GM11168 (cell line): Measurements from ENCODE around the gene RAB3D.
"Not testable (repeated sequence)": the region's sequence is repeated elsewhere in the genome, so short reads cannot be mapped to it uniquely, and the experiment has no call there.

Experiments used
- in situ Hi-C: fragments of 300-500 bp; cut with MboI; formaldehyde crosslinking; loops from one replicate; pipeline ENCODE4 v1.12.0; 2022; ENCODE audit warnings: low sequenced_read_pairs; ENCODE audit not compliant: unreplicated experiment

The RAB3D gene

GRCh38 chr19:11370744-11371143, 31.3 kb upstream of the RAB3D start:
- in situ Hi-C loops: no loop called here

DNA sequence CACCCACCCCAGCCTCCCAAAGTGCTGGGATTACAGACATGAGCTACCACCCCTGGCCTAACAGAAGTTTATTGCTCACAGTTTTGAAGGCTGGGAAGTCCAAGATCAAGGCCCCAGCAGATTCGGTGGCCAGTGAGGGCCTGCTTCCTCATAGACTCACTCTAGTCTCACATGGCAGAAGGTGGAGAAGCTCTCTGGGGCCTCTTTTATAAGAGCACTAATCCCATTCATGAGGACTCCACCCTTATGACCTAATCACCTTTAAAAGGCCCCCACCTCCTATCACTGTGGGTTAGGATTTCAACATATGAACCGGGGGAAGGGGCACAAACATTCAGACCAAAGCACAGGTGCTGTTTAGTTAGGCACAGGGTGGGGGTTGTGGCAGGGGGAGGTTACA, 28.1 kb upstream of the RAB3D start:
- in situ Hi-C loops: no loop called here

DNA sequence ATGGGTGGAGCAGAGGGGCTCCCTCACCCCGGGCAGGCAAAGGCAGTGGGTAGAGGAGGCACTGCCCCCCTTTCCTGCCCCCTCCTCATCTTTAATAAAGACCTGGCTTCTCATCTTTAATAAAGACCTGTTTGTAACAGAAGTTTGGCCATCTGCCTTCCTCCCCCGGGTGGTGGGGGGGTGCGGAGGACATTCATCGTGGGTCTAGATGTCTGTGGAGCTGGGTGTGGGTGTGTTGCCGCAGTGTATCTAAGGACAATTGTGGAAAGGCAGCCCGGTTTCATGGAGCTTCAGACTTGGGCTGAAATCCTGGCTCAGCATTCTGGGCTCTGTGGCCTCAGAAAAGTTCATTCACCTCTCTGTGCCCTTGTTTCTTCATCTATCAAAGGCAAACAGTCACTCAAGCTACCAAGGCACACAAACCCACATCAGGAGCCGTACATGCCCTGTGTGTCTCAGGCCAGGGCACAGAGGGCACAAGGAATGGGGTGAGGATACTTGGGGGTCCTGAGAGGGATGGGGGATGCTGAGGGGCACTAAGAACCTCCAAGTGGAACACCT, 26.2 kb upstream of the RAB3D start:
- in situ Hi-C loops: no loop called here

DNA sequence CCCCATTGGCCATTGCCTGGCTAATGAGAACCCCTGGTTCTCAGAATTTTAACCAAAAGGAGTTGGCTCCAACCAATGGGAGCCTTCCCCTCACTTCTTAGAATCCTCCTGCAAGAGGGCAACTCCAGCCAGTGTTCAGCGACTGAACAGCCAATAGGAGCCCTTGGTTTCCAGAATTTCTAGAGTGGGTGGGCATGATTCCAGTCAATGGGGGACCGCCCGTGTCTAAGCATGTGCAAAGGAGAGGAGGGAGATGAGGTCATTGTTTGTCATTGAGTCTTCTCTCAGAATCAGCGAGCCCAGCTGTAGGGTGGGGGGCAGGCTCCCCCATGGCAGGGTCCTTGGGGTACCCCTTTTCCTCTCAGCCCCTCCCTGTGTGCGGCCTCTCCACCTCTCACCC, 25.5 kb upstream of the RAB3D start:
- in situ Hi-C loops: no loop called here

DNA sequence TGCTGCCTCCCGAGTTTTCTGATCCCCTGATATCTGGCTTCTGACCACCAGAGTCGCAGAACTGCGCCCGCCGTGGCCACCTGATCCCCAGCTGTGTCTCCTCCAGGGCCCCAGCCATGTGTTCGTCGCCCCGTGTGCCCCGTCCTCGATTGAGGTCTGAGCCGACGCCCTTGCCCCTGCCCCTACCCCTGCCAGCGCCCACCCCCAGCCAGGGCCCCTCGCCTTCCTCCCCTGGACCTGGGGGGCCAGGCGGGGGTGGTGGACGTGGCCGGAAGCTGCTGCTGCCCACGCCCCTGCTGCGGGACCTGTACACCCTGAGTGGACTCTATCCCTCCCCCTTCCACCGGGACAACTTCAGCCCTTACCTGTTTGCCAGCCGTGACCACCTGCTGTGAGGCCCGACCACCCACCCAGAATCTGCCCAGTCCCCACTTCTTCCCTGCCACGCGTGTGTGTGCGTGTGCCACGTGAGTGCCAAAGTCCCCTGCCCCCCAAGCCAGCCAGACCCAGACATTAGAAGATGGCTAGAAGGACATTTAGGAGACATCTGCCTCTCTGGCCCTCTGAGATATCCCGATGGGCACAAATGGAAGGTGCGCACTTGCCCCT, 24.9 kb upstream of the RAB3D start:
- in situ Hi-C loops: no loop called here

GRCh38 chr19:11363881-11364280, 24.4 kb upstream of the RAB3D start:
- in situ Hi-C loops: no loop called here

GRCh38 chr19:11361771-11362731, 22.6 kb upstream of the RAB3D start:
- in situ Hi-C loops: no loop called here

GRCh38 chr19:11361037-11361770, 21.7 kb upstream of the RAB3D start:
- in situ Hi-C loops: no loop called here

DNA sequence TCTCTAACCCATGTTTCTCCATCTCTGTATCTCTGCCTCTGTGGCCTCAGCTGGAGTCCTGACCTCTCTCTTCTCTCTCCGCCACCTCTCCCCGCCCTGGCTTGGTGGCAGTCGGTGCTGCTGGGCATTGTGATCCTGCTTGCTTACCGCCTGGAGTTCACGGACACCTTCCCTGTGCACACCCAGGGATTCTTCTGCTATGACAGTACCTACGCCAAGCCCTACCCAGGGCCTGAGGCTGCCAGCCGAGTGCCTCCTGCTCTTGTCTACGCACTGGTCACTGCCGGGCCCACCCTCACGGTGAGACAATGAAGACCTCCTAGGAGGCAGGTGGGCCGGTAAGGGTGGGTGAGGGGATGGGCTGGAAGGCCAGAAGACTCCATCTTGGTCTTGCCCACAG, 20.0 kb upstream of the RAB3D start:
- in situ Hi-C loops: no loop called here

DNA sequence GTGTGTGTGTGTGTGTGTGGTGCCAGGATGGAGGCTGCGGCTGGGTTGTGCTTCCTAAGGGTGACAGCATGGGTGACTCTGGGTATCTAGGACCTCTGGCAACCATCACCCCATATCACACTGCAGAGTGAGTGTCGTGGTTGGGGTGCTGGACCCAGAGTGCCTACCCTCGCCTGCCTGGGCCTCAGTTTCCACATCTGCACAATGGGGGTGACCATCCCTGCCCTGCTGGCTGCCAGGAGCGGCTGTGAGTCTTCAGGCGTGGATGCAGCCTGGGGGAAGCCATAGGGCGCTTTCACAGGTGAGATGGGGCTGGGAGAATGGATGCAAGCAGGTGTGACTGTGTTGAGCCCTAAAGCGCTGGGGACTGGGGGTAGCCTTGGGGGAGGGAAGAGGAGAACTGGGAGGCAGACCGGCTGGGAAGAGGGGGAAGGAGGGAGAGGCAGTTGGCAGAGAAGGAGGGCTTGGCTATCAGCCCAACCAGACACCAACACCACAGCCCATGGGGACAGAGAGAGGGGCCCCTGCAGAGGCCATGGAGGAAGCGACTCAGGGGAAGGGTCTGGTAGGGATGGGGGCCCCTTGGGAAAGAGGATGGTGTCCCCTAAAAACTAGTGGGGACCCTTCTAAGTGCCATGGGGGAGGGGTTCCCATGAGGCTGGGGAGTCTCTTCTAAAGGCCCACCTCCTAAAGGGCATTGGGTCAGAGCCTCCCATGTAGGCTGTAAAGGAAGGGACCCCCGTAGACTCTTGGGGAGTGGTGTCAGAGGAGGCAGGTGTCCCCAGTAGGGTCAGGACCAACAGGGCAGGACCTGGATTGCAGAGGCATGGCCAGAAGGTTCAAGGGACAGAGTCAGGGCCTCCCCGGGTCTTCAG, 17.5 kb upstream of the RAB3D start:
- in situ Hi-C loops: no loop called here

DNA sequence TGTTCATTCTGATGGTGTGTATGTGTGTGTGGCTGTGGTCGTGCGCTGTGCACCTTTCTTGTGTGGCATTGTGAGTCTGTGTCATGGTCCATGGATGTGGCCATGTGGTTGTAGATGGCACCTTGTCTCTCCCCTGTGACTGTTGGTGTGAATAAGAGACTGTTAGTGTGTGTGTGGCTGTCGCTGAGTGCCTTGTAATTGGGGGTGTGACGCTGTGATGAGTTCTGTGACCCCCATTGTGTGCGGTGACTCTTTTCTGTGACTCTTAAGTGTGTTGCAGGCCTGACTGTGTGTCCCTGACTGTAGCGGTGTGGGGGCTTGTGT, 16.6 kb upstream of the RAB3D start:
- in situ Hi-C loops: no loop called here

- in situ Hi-C loops: no loop called here
These were observed 16.0 kb upstream of the RAB3D start, which contains the start of gene PLPPR2 for GRCh38 chr19:11355160-11356073. PLPPR2 (plus strand) TSS chr19:11355432; CDS start chr19:11357674, 2,242 bp downstream.

DNA sequence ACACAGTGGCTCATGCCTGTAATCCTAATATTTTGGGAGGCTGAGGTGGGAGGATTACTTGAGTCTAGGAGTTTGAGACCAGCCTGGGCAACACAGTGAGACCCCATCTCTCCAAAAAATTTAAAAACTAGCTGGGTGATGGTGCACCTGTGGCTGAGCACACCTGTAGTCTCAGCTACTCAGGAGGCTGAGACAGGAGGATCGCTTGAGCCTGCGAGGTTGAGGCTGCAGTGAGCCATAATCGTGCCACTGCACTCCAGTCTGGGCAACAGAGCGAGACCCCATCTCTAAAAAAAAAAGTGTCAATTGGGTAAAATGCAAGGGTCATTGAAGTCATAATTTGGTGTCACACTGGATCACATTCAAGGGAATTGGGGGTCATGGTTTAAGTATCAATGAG, 14.6 kb upstream of the RAB3D start:
- in situ Hi-C loops: not testable (repeated sequence)

DNA sequence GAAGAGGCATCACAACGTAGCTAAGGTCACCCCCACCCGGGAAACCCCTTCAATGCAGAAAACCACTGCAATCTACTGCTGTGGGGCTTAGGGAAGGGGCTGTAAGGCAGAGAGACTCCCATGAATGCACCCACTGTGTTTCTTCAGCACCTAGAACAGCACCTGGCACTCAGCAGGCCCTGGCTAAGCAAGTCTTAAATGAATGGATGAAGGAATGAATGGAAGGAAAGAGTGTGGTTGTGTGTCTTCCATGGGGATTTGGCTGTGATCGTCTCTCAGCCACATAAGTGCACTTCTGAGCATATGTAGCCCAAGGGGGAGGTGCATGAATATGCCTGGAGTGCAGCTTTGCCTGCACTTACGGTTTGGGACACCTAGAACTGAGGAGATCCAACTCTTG, 9.7 kb upstream of the RAB3D start:
- in situ Hi-C loops: no loop called here

- in situ Hi-C loops: no loop called here
These were observed 8.1 kb upstream of the RAB3D start for GRCh38 chr19:11347546-11348039.

DNA sequence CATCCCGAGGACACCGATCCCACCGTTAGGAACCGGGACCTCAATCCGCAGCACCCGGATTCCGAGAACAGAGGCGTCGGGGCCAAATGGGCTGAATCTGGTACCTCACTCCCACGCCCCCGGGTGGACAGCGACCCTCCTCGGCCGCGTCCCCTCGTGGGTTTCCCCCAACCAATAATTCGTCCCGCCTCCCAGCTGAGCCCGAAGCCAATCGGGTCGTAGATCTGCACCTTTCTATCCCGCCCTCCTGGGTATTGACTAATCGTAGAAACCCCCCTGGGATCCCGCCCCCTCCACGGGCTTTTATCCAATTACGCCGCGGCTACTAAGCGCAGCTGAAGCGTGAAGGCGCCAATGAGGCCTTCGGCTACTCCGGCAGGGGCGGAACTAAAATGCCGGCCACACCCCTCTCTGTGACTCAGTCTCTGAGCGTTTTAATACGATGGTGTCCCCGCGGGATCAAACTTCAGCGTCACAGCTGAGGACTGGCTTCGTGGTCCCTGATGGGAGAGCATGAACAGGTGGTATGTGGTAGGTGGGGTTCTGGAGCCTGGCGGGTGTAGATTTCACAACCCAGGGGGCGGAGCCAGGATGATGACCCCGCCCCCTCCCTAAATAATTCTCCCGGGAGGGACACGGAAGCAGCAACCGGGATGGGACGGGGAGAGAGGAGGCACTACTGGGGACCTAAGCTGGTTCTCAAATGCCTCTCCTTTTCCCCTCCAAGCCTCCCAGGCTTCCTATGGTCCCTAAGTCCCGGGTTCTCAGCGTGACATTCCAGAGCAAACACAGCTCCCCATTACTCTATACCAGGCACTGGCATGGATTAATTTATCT, 6.9 kb upstream of the RAB3D start, which contains the start of the genes CCDC159 and TMEM205:
CCDC159 (plus strand) TSS at position 416 of the 837 bp plus-strand sequence; CDS start at position 504, 88 bp downstream.
TMEM205 (minus strand) TSS at position 165 of the 837 bp plus-strand sequence. CDS start 649 bp downstream, outside the sequence.
- in situ Hi-C loops: no loop called here

DNA sequence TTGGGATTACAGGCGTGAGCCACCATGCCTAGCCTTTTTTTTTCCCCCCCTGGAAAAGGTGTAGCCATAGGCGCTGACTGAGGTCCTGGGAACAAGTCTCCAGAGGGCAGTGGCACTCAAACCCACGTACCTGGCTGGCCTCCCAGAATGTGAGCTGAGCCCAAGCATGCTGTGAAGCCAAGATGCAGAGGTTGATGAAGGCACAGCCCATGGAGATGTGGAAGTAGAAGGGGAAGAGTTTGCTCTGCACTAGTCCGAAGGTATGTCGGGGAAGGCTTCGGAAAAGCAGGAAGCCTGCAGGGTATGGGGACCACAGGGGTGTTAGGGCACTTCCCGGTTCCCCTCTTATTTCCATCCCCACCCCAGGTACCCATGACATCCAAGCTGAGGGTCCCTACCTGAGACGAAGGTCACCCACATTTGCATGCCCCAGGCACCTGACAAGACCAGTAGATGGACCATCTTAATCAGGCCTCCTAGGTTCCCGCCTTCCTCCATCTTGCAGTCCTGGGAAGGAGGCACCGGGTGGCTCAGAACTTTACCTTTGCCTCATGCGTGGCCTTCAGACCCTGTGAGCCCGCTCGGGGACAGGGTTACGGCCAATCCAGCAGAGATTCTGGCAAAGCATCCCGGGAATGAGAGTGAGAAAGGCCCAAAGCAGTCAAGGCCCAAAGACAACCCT, 5.8 kb upstream of the RAB3D start:
- in situ Hi-C loops: no loop called here
